OCI-LY3 (cell line): ENCODE data around the gene ENOX2.

Experiments used
- H2AFZ ChIP-seq: fragments of 200-600, 300-600 bp; shearing (Covaris generic); 2 replicates; pipeline ENCODE4 v1.6.0; 2014; ENCODE audit warnings: antibody characterized with exemption, low read depth, low read length
- H3K27ac ChIP-seq: fragments of 200-600, 300-600 bp; sonication (generic); 2 replicates; pipeline ENCODE4 v1.5.1; 2014; ENCODE audit warnings: mild to moderate bottlenecking, low read length, moderate library complexity, mixed read lengths
- H3K27me3 ChIP-seq: fragments of 200-600, 300-600 bp; sonication (generic); 2 replicates; pipeline ENCODE4 v1.6.1; 2014; ENCODE audit warnings: low read depth, low read length, mixed read lengths
- H3K36me3 ChIP-seq: fragments of 200-600, 300-600 bp; sonication (generic); replicated peaks from 2 replicates; pipeline ENCODE3; 2014; ENCODE audit warnings: low read depth, low read length, mixed read lengths
- H3K4me1 ChIP-seq: fragments of 300-600, 200-600 bp; sonication (generic); 2 replicates; pipeline ENCODE4 v1.6.1; 2014; ENCODE audit warnings: low read length, mixed read lengths
- H3K4me2 ChIP-seq: fragments of 200-600, 300-600 bp; sonication (generic); 2 replicates; pipeline ENCODE4 v1.6.1; 2014; ENCODE audit warnings: low read length, mixed read lengths
- H3K4me3 ChIP-seq: fragments of 300-600, 200-600 bp; sonication (generic); 2 replicates; pipeline ENCODE4 v1.5.1; 2014; ENCODE audit warnings: antibody characterized with exemption, mild to moderate bottlenecking, low read length, moderate library complexity
- H3K79me2 ChIP-seq: fragments of 300-600, 200-600 bp; shearing (Covaris generic); 2 replicates; pipeline ENCODE4 v1.6.1; 2014; ENCODE audit warnings: mild to moderate bottlenecking, low read length, mixed read lengths
- H3K9ac ChIP-seq: fragments of 300-600, 200-600 bp; shearing (Covaris generic); 2 replicates; pipeline ENCODE4 v1.6.0; 2014; ENCODE audit warnings: mild to moderate bottlenecking, low read length, moderate library complexity
- H3K9me3 ChIP-seq: fragments of 200-600, 300-600 bp; shearing (Covaris generic); 2 replicates; pipeline ENCODE4 v1.6.1; 2014; ENCODE audit warnings: low read length, mixed read lengths; ENCODE audit not compliant: insufficient read depth
- H4K20me1 ChIP-seq: fragments of 200-600, 300-600 bp; sonication (generic); 2 replicates; pipeline ENCODE4 v1.6.1; 2016; ENCODE audit warnings: low read length, mixed read lengths; ENCODE audit not compliant: insufficient read depth
- EZH2phosphoT487 ChIP-seq: fragments of 200-600 bp; shearing (Covaris generic); IDR thresholded peaks from 2 replicates; pipeline ENCODE4 v1.6.1; 2018; ENCODE audit warnings: antibody characterized with exemption, mixed run types, low read depth
- TF ChIP-seq, protein P1 (sequence below): fragments of 200-600, 300-600 bp; sonication (generic); IDR thresholded peaks from 2 replicates; pipeline ENCODE4 v1.5.1; 2014; ENCODE audit warnings: antibody characterized with exemption, low read length, low read depth

Gene ENOX2

DNA sequence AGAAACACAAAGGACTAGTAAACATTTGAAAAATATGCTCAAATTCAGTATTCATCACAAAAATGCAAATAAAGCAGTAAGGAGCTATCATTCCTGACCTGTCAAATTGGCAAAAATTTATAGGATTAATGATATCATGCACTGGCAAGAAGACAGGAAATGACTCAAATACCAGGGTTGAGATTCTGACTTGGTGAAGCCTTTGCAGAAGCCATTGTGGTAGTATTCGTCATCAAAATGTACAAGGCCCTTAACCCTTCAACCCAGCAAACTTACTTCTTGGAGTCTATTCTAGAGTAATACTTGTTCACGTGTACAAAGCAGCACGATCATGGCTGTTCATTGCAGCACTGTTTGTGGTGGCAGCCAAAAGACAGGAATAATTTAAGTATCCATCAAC, 132.4 kb downstream of the ENOX2 start:
- H3K27me3 ChIP-seq = no peaks in the 10 kb centered on the region
- H3K9ac ChIP-seq = no peak overlapping the region
- H3K4me3 ChIP-seq = no peak overlapping the region
- H3K79me2 ChIP-seq = no peaks in the 10 kb centered on the region
- no peaks in the 10 kb centered on the region for H3K9me3 ChIP-seq
- no peak for TF ChIP-seq EZH2phosphoT487
- H4K20me1 ChIP-seq = no peaks in the 10 kb centered on the region
- H3K4me2 ChIP-seq = no peak overlapping the region
- no peak overlapping the region for H3K27ac ChIP-seq
- no peak overlapping the region for H2AFZ ChIP-seq
- H3K36me3 ChIP-seq = no peaks in the 10 kb centered on the region
- peaks cover 6% of the 10 kb centered on the region for H3K4me1 ChIP-seq

DNA sequence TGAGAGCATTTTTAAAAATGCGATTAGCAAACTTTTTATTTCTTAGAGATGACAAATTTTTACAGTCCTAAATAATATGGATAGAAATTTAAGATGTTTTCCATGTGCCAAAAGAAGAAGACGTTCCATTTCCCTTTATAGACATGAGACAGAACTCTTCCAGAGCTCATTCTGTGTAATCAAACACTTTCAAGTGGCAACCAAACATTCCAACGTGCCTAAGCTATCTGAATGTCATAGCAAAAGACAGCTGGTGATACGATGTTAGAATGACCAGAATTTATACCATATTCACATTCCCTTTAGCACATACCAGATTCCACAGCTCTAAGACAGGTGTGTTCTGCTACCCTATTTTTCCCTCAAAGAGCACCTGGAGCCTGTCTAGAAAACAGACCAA, 133.2 kb downstream of the ENOX2 start:
- Histone ChIP-seq H3K9me3 (no peaks in the 10 kb centered on the region), H3K27ac (no peak overlapping the region), H3K4me2 (no peak overlapping the region), H3K36me3 (no peaks in the 10 kb centered on the region), H3K9ac (no peak overlapping the region), H3K4me1 (peaks cover 3% of the 10 kb centered on the region), H3K27me3 (no peaks in the 10 kb centered on the region), H3K4me3 (no peak overlapping the region), H2AFZ (no peak overlapping the region), H3K79me2 (no peaks in the 10 kb centered on the region), H4K20me1 (no peaks in the 10 kb centered on the region)
- no peak for TF ChIP-seq EZH2phosphoT487
- TF ChIP-seq, protein P1, sequence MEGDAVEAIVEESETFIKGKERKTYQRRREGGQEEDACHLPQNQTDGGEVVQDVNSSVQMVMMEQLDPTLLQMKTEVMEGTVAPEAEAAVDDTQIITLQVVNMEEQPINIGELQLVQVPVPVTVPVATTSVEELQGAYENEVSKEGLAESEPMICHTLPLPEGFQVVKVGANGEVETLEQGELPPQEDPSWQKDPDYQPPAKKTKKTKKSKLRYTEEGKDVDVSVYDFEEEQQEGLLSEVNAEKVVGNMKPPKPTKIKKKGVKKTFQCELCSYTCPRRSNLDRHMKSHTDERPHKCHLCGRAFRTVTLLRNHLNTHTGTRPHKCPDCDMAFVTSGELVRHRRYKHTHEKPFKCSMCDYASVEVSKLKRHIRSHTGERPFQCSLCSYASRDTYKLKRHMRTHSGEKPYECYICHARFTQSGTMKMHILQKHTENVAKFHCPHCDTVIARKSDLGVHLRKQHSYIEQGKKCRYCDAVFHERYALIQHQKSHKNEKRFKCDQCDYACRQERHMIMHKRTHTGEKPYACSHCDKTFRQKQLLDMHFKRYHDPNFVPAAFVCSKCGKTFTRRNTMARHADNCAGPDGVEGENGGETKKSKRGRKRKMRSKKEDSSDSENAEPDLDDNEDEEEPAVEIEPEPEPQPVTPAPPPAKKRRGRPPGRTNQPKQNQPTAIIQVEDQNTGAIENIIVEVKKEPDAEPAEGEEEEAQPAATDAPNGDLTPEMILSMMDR = no peak

DNA sequence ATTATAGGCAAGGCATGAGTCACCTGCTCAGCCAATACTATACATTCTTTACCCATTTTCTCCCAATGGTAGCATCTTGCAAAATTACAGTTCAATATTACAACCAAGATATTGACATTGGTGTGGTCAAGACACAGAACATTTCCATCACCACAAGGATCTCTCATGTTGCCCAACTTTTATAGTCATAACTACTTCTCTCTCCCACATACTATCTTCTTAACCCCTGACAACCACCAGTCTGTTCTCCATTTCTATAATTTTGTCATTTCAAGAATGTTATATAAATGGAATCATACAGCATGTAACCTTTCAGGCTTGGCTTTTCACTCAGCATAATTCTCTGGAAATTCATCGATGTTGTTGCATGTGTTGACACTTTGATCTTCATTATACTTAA, 144.9 kb downstream of the ENOX2 start:
- Histone ChIP-seq H3K36me3 (no peaks in the 10 kb centered on the region), H3K4me2 (no peak overlapping the region), H3K4me3 (no peak overlapping the region), H3K4me1 (peaks cover 3% of the 10 kb centered on the region; the same call in 1 of the 2 replicates), H3K9me3 (no peaks in the 10 kb centered on the region), H3K27ac (no peak overlapping the region), H4K20me1 (no peaks in the 10 kb centered on the region), H3K27me3 (no peaks in the 10 kb centered on the region), H3K9ac (no peak overlapping the region), H3K79me2 (no peaks in the 10 kb centered on the region), H2AFZ (no peak overlapping the region)
- TF ChIP-seq, protein P1 = no peak
- TF ChIP-seq EZH2phosphoT487 = no peak

DNA sequence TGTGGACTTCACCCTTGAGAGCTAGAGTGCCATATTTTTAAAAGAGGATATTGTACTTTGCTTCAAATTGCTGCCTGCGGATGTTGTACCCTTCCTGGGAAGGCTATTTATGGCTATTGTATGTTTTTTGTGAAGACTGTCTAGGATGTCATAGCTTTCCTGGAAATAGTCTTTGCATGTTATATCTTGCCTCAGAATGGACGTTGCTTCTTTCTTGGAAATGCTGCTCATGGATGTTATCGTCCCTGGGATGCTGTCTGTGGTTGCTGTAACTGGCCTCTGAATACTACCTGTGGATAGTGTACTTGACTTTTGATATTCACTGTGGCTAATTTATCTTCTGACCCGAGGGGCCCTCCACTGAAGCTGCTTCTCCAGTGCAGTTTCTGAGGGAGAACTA, 146.8 kb downstream of the ENOX2 start:
- no peaks in the 10 kb centered on the region for H4K20me1 ChIP-seq
- H3K9me3 ChIP-seq = no peaks in the 10 kb centered on the region
- no peaks in the 10 kb centered on the region for H3K36me3 ChIP-seq
- no peak overlapping the region for H3K4me3 ChIP-seq
- no peak overlapping the region for H3K27ac ChIP-seq
- H3K27me3 ChIP-seq = no peaks in the 10 kb centered on the region
- peaks cover 3% of the 10 kb centered on the region; the same call in 1 of the 2 replicates for H3K4me1 ChIP-seq
- H3K9ac ChIP-seq = no peak overlapping the region
- H2AFZ ChIP-seq = no peak overlapping the region
- H3K4me2 ChIP-seq = no peak overlapping the region
- no peaks in the 10 kb centered on the region for H3K79me2 ChIP-seq
- TF ChIP-seq, protein P1 = no peak
- TF ChIP-seq EZH2phosphoT487 = no peak

DNA sequence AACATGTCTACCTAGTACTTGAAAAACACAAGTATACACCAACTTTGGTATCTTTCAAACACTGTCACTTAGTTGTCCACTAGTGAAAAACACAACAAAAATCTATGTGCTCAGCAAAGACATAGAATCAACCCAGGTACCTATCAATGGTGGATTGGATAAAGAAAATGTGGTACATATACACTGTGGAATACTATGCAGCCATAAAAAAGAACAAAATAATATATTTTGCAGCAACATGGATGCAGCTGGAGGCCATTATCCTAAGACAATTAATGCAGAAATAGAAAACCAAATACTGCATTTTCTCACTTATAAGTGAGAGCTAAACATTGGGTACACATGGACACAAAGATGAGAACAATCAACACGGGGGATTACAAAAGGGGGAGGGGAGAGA, 148.7 kb downstream of the ENOX2 start:
- TF ChIP-seq EZH2phosphoT487 = no peak
- TF ChIP-seq, protein P1 = no peak
- Histone ChIP-seq H3K4me2 (no peak overlapping the region), H3K9ac (no peak overlapping the region), H3K79me2 (no peaks in the 10 kb centered on the region), H3K4me1 (no peaks in the 10 kb centered on the region), H3K27ac (no peak overlapping the region), H3K27me3 (no peaks in the 10 kb centered on the region), H2AFZ (no peak overlapping the region), H3K4me3 (no peak overlapping the region), H3K9me3 (no peaks in the 10 kb centered on the region), H3K36me3 (no peaks in the 10 kb centered on the region), H4K20me1 (no peaks in the 10 kb centered on the region)
